B cell (primary cell): ENCODE data around the gene PKNOX1. TPM values are rescaled to one million over a fixed set of nuclear protein-coding genes. Genes with fewer than 3 reads are reported as not detected.
"Not testable (repeated sequence)": the region's sequence is repeated elsewhere in the genome, so short reads cannot be mapped to it uniquely, and the experiment has no call there.

Source experiments
- ATAC-seq: fragments of 200-7000 bp; cut with Tn5 transposase; one replicate; pipeline ENCODE4 v1.10.0; 2021; ENCODE audit warnings: low read depth, mild to moderate bottlenecking, moderate number of reproducible peaks, moderate library complexity
- CTCF ChIA-PET: fragments of 350-600 bp; sonication (Branson Sonifier 250); formaldehyde crosslinking; loops from one replicate; lab custom pipeline; 2021; ENCODE audit warnings: antibody characterized with exemption, inconsistent platforms; lab: Charles Lee
- POLR2A ChIA-PET: fragments of 350-600 bp; sonication (Branson Sonifier 250); formaldehyde crosslinking; loops from one replicate; lab custom pipeline; 2021; ENCODE audit warnings: antibody characterized with exemption; lab: Charles Lee
- DNase-seq: peaks from one replicate; pipeline ENCODE4 v3.0.0; 2013
- H2AFZ ChIP-seq: 2 replicates; pipeline ENCODE4 v1.6.1; 2012; ENCODE audit warnings: mild to moderate bottlenecking, low read depth, low read length; ENCODE audit not compliant: insufficient read depth, poor library complexity, severe bottlenecking
- H3K27ac ChIP-seq, 2 donors: 1 replicate in 1 of 2; 2 replicates in 1 of 2; pipeline ENCODE4 v1.5.1; 2012 to 2013; ENCODE audit warnings: low read length in 2 of 2, mild to moderate bottlenecking in 2 of 2, moderate library complexity in 1 of 2
- H3K27me3 ChIP-seq, 4 experiments: fragments of 200-600 bp in 1 of 4; sonication (generic) in 1 of 4; replicated peaks in 1 of 4; 1 replicate in 2 of 4; 2 replicates in 2 of 4; pipeline versions ENCODE4 v1.6.1 to v1.7.0; 2013 to 2016; ENCODE audit warnings: low read length in 3 of 4, mild to moderate bottlenecking in 2 of 4, mixed read lengths in 1 of 4, moderate library complexity in 1 of 4; ENCODE audit not compliant: insufficient read depth in 4 of 4, control insufficient read depth in 3 of 4; ENCODE audit errors: control extremely low read depth in 1 of 4
- H3K36me3 ChIP-seq, 2 experiments: replicated peaks in 1 of 2; 1 replicate in 1 of 2; 2 replicates in 1 of 2; pipeline versions ENCODE4 v1.6.1 to v1.7.1; 2013; ENCODE audit warnings: low read length in 1 of 2; ENCODE audit not compliant: insufficient read depth in 2 of 2, control insufficient read depth in 1 of 2; ENCODE audit errors: control extremely low read depth in 1 of 2, extremely low read depth in 1 of 2
- H3K4me1 ChIP-seq, 2 donors: fragments of 200-600 bp in 1 of 2; sonication (generic) in 1 of 2; 1 replicate in 1 of 2; 2 replicates in 1 of 2; pipeline versions ENCODE4 v1.5.1 to v1.6.1; 2013 to 2017; ENCODE audit warnings: low read length in 2 of 2; ENCODE audit not compliant: control insufficient read depth in 2 of 2, insufficient read depth in 2 of 2
- H3K4me2 ChIP-seq: replicated peaks from 2 replicates; pipeline ENCODE3; 2012; ENCODE audit warnings: mild to moderate bottlenecking, low read depth, low read length; ENCODE audit not compliant: poor library complexity, severe bottlenecking
- H3K4me3 ChIP-seq, 5 experiments: fragments of 200-600 bp in 1 of 5; sonication (generic) in 1 of 5; 1 replicate in 3 of 5; 2 replicates in 2 of 5; pipeline versions ENCODE4 v1.5.1 to v1.7.0; 2011 to 2016; ENCODE audit warnings: low read length in 4 of 5, mild to moderate bottlenecking in 4 of 5, low read depth in 2 of 5, control low read depth in 1 of 5, moderate library complexity in 1 of 5; ENCODE audit not compliant: insufficient read depth in 1 of 5; ENCODE audit errors: control extremely low read depth in 1 of 5, extremely low read depth in 1 of 5
- H3K79me2 ChIP-seq: fragments of 200-600 bp; sonication (generic); one replicate; pipeline ENCODE4 v1.6.0; 2016; ENCODE audit warnings: low read length; ENCODE audit not compliant: control insufficient read depth, insufficient read depth
- H3K9ac ChIP-seq: fragments of 200-600 bp; sonication (generic); 2 replicates; pipeline ENCODE4 v1.6.1; 2017; ENCODE audit warnings: mild to moderate bottlenecking, low read length, moderate library complexity
- H3K9me3 ChIP-seq, 3 donors: one replicate each; pipeline versions ENCODE4 v1.6.1 to v1.7.1; 2013; ENCODE audit warnings: low read length in 2 of 3; ENCODE audit not compliant: control insufficient read depth in 2 of 3, insufficient read depth in 1 of 3; ENCODE audit errors: control extremely low read depth in 1 of 3
- H4K20me1 ChIP-seq: 2 replicates; pipeline ENCODE4 v1.6.0; 2012; ENCODE audit warnings: mild to moderate bottlenecking, low read length; ENCODE audit not compliant: insufficient read depth, control insufficient read depth, poor library complexity, severe bottlenecking
- H3K27ac Mint-ChIP-seq: one replicate; pipeline ENCODE4 v1.8.0; 2021; ENCODE audit warnings: mixed read lengths
- H3K27me3 Mint-ChIP-seq: one replicate; pipeline ENCODE4 v1.8.0; 2021; ENCODE audit warnings: mixed read lengths
- H3K4me1 Mint-ChIP-seq: one replicate; pipeline ENCODE4 v1.8.0; 2021; ENCODE audit warnings: mixed read lengths
- H3K4me3 Mint-ChIP-seq: one replicate; pipeline ENCODE4 v1.8.0; 2021; ENCODE audit warnings: mixed read lengths
- H3K9me3 Mint-ChIP-seq: one replicate; pipeline ENCODE4 v1.8.0; 2022; ENCODE audit warnings: mixed read lengths; ENCODE audit not compliant: insufficient read depth
- EZH2 ChIP-seq: IDR thresholded peaks from 2 replicates; pipeline ENCODE4 v1.6.1; 2012; ENCODE audit warnings: borderline replicate concordance, low read depth, mild to moderate bottlenecking, moderate library complexity, low read length; ENCODE audit not compliant: insufficient read depth, poor library complexity, severe bottlenecking
- WGBS: methylation state at CpG from one replicate; pipeline ENCODE4 v1.1.5; 2013; ENCODE audit warnings: missing lambda C conversion rate; ENCODE audit not compliant: insufficient coverage; 5-methylcytosine and 5-hydroxymethylcytosine counted together
- intact Hi-C: fragments of 100-400 bp; cut with micrococcal nuclease; formaldehyde crosslinking; loops from one replicate; pipeline ENCODE4 v1.10.0; 2022
- polyA plus RNA-seq: library from polyadenylated mRNA; depleted of rRNA; stranded (reverse); fragments of >200 nt; gene quantifications from 2 replicates; pipeline ENCODE4 v1.2.3, GENCODE V29; 2012
- total RNA-seq, 2 donors: library from RNA; stranded (reverse); fragments of 120-200 nt in 1 of 2; gene quantifications; 1 replicate in 1 of 2; 2 replicates in 1 of 2; pipeline versions ENCODE4 v1.2.3 to v1.2.4, GENCODE V29; 2013 to 2022
- TF ChIP-seq, protein P1 (sequence below): fragments of 200-600 bp; IDR thresholded peaks from one replicate; pipeline ENCODE4 v1.8.0; 2022; ENCODE audit warnings: antibody characterized with exemption, mild to moderate bottlenecking

PKNOX1 gene
- total and polyA plus RNA-seq, 2 donors (not counting 1 experiment from before 2014, with no cell fraction given): 7.6 to 29.5 TPM

DNA sequence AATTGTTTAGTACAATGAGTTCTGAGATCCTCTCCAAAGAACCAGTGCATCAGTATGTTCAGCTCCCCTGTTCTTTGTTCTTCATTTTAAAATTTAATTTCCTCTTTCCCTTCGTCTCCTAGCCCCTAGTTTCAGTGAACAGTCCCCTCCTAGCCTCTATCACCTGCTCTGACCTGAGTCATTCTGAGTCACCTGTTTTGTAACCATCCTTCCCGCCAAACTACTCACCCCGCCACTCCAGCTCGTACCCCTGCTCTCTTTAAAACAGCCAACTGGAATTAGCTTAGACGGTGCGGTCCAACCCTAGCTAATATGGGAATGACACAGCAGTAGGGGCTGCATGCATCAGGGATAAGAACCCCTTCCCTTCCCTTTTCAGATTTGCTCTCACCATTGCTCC is 32.1 kb upstream of the PKNOX1 start:
- Histone ChIP-seq H3K27me3 (no peaks in the 10 kb centered on the region), H3K36me3 (no peaks in the 10 kb centered on the region), H2AFZ (no peak overlapping the region), H4K20me1 (no peaks in the 10 kb centered on the region), H3K4me1 (peaks cover 3% of the 10 kb centered on the region in 2 donors), H3K27ac (no peak overlapping the region), H3K9me3 (no peaks in the 10 kb centered on the region), H3K4me2 (no peak overlapping the region), H3K9ac (no peak overlapping the region), H3K79me2 (no peaks in the 10 kb centered on the region), H3K4me3 (no peak overlapping the region)
- intact Hi-C loops: no loop called here
- Mint-ChIP-seq H3K4me1 (peaks cover 5% of the 10 kb centered on the region), H3K4me3 (no peak overlapping the region), H3K9me3 (no peaks in the 10 kb centered on the region), H3K27me3 (no peaks in the 10 kb centered on the region), H3K27ac (no peak overlapping the region)
- ATAC-seq (no peak), DNase-seq (no peak)
- TF ChIP-seq, protein P1, sequence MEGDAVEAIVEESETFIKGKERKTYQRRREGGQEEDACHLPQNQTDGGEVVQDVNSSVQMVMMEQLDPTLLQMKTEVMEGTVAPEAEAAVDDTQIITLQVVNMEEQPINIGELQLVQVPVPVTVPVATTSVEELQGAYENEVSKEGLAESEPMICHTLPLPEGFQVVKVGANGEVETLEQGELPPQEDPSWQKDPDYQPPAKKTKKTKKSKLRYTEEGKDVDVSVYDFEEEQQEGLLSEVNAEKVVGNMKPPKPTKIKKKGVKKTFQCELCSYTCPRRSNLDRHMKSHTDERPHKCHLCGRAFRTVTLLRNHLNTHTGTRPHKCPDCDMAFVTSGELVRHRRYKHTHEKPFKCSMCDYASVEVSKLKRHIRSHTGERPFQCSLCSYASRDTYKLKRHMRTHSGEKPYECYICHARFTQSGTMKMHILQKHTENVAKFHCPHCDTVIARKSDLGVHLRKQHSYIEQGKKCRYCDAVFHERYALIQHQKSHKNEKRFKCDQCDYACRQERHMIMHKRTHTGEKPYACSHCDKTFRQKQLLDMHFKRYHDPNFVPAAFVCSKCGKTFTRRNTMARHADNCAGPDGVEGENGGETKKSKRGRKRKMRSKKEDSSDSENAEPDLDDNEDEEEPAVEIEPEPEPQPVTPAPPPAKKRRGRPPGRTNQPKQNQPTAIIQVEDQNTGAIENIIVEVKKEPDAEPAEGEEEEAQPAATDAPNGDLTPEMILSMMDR: no peak
- no peak for TF ChIP-seq EZH2
- ChIA-PET CTCF (no interaction called here), POLR2A (no interaction called here)
- 54% methylated on average over 6 of the region's 6 CpGs for WGBS

DNA sequence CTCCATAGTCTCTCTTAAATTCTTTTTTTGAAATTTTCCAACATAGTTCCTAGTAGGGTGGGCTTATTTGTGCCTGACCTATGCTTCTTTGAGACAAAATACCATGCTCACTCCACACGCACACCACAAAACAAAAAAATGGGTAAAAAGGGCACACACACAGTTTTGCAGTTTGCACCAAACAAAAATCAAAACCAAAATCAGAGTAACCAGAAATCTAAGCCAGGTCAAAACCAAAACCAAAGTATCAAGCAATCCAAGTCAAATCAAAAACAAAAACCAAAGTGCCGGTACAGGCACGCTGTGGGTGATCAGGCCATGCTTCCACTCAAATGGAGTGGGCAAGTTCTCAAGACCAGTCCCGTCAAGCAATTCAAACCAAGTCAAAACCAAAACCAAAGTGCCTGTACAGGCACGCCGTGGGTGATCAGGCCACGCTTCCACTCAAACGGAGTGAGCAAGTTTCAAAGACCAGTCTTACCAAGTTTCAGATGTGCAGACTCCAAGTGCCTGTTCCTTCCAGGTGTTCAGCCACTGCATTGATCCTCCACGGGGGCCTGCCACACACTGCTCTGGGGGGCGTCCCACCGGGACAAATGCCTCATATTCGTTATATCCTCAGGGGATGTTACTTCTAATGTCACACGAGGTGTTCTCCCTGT is 25.1 kb upstream of the PKNOX1 start:
- DNase-seq, H3K4me1 ChIP-seq, intact Hi-C loops, H2AFZ ChIP-seq, H3K27me3 Mint-ChIP-seq, H3K36me3 ChIP-seq, H3K4me1 Mint-ChIP-seq, H3K9me3 Mint-ChIP-seq, H3K9me3 ChIP-seq, H3K4me3 Mint-ChIP-seq, POLR2A ChIA-PET, H3K4me3 ChIP-seq, ATAC-seq, H3K4me2 ChIP-seq, H3K79me2 ChIP-seq, H3K9ac ChIP-seq, H3K27ac Mint-ChIP-seq, H4K20me1 ChIP-seq, CTCF ChIA-PET, H3K27me3 ChIP-seq, H3K27ac ChIP-seq: not testable (repeated sequence)
- 94% methylated on average over 10 of the region's 13 CpGs for WGBS

DNA sequence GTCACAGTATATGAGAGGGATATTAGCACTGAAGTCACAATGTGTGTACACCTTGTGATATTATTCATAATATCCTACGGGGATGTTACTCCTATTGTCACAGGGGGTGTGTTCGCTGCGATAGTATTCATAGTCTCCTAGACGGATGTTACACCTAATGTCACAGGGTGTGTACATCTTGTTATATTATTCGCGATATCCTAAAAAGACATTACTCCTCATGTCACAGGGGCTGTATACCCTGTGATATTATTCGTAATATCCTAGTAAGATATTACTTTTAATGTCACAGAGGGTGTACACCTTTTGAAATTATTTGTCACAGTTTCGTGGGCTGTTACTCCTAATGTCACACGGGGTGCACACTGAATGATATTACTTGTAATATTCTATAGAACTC is 23.2 kb upstream of the PKNOX1 start:
- intact Hi-C loops, H3K9ac ChIP-seq, H4K20me1 ChIP-seq, H2AFZ ChIP-seq, H3K4me3 ChIP-seq, H3K4me1 ChIP-seq, H3K27ac Mint-ChIP-seq, CTCF ChIA-PET, H3K9me3 ChIP-seq, POLR2A ChIA-PET, H3K4me2 ChIP-seq, H3K27me3 Mint-ChIP-seq, H3K27me3 ChIP-seq, H3K79me2 ChIP-seq, H3K27ac ChIP-seq, H3K4me1 Mint-ChIP-seq, H3K36me3 ChIP-seq, H3K4me3 Mint-ChIP-seq, DNase-seq, ATAC-seq, H3K9me3 Mint-ChIP-seq: not testable (repeated sequence)
- WGBS: no CpG with 5 or more reads among the region's 9 CpGs
